Upper lobe of left lung (tissue), 4 donors: ENCODE measurements around the gene EID3.

Experiments used
- CTCF ChIP-seq, 6 experiments: fragments of 450-650 bp in 4 of 6; fragments of 200-600 bp in 2 of 6; sonication (generic) in 2 of 6; IDR thresholded peaks; one replicate each; pipeline ENCODE4 v1.5.1; 2016 to 2019; ENCODE audit warnings: antibody characterized with exemption in 6 of 6
- POLR2A ChIP-seq, 4 donors: fragments of 450-650 bp; IDR thresholded peaks; one replicate each; pipeline ENCODE4 v1.5.1; 2016 to 2017; ENCODE audit warnings: antibody characterized with exemption in 4 of 4, mild to moderate bottlenecking in 2 of 4

- TF ChIP-seq POLR2A (IDR thresholded peaks at IDR 0.05) (no peak), CTCF (IDR thresholded peaks at IDR 0.05) (no peak)
These were observed 12.7 kb upstream of the EID3 start for GRCh38 chr12:104290855-104291254.
